ENCODE measurements around the gene GOLGA8J.
"Not testable (repeated sequence)": the region's sequence is repeated elsewhere in the genome, so short reads cannot be mapped to it uniquely, and the experiment has no call there.

The GOLGA8J gene

GRCh38 chr15:30082655-30083054, at the start of gene GOLGA8J:
Gene GOLGA8J, plus strand, starts transcription at chr15:30082955. Its CDS starts 98 bp downstream, at chr15:30083053.
- DNase-seq, result not testable (repeated sequence)

GRCh38 chr15:30033211-30033610, 49.5 kb upstream of the GOLGA8J start:
- no peak for DNase-seq

GRCh38 chr15:30033763-30034162, 49.0 kb upstream of the GOLGA8J start:
- no peak for DNase-seq

GRCh38 chr15:30036036-30036703, 46.6 kb upstream of the GOLGA8J start:
- no peak for DNase-seq

GRCh38 chr15:30038667-30039523, 43.9 kb upstream of the GOLGA8J start:
- DNase-seq, result no peak

GRCh38 chr15:30041868-30042267, 40.9 kb upstream of the GOLGA8J start:
- no peak for DNase-seq

GRCh38 chr15:30042556-30042955, 40.2 kb upstream of the GOLGA8J start:
- no peak for DNase-seq

GRCh38 chr15:30043211-30043655, 39.5 kb upstream of the GOLGA8J start:
- no peak for DNase-seq

GRCh38 chr15:30044377-30044776, 38.4 kb upstream of the GOLGA8J start:
- no peak for DNase-seq

- not testable (repeated sequence) for DNase-seq
Observed at GRCh38 chr15:30044826-30045225, 37.9 kb upstream of the GOLGA8J start.

- not testable (repeated sequence) for DNase-seq
Observed at GRCh38 chr15:30045248-30046041, 37.3 kb upstream of the GOLGA8J start.

- no peak for DNase-seq
Observed at GRCh38 chr15:30046430-30046829, 36.3 kb upstream of the GOLGA8J start.

- no peak for DNase-seq
Observed at GRCh38 chr15:30055604-30056003, 27.2 kb upstream of the GOLGA8J start.

GRCh38 chr15:30056166-30056565, 26.6 kb upstream of the GOLGA8J start:
- DNase-seq, result no peak

- DNase-seq, result no peak
Observed at GRCh38 chr15:30059771-30060170, 23.0 kb upstream of the GOLGA8J start.

GRCh38 chr15:30062881-30063280, 19.9 kb upstream of the GOLGA8J start:
- no peak for DNase-seq

GRCh38 chr15:30063835-30064546, 18.8 kb upstream of the GOLGA8J start:
- no peak for DNase-seq

GRCh38 chr15:30065025-30065801, 17.5 kb upstream of the GOLGA8J start:
- no peak for DNase-seq

- no peak for DNase-seq
Observed at GRCh38 chr15:30068326-30068725, 14.4 kb upstream of the GOLGA8J start.

- no peak for DNase-seq
Observed at GRCh38 chr15:30072630-30073029, 10.1 kb upstream of the GOLGA8J start.

GRCh38 chr15:30073915-30074314, 8.8 kb upstream of the GOLGA8J start:
- no peak for DNase-seq

- DNase-seq, result not testable (repeated sequence)
Observed at GRCh38 chr15:30080816-30081215, 1.9 kb upstream of the GOLGA8J start.

Data from suppressor macrophage treated with lipopolysaccharide for 4 hours (primary cell).